ENCODE measurements around the gene TCF23.
"Not testable (repeated sequence)": the region's sequence is repeated elsewhere in the genome, so short reads cannot be mapped to it uniquely, and the experiment has no call there.

The TCF23 gene

DNA sequence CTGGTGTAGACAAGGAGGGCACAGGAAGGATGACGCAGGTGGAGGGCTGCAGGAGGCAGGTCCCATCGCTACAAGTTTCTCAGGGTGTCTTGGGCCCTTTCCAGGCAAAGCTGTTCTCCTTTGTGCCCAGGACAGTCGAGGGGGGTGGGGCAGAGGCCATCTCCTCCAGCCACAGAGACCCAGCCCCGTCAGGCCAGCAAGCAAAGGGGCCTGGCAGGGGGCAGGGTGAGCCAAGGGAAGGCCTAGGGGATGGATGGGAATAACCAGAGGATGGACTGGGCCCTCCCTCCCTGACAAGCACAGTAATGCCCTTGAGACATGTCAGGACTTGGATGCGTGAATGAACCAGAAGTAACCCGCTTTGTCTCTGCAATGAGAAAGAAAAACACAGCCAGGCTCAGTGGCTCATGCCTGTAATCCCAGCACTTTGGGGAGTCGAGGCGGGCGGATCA, 6.3 kb downstream of the TCF23 start:
- Histone ChIP-seq H3K36me3 (ENCODE audit: insufficient read depth, low read length) (no peaks in the 10 kb centered on the region), H3K9me3 (ENCODE audit: control insufficient read depth, insufficient read depth, low read length) (no peaks in the 10 kb centered on the region), H3K9ac (ENCODE audit: low read depth, low read length) (no peak overlapping the region), H3K4me1 (ENCODE audit: insufficient read depth, low read length) (peaks cover 2% of the 10 kb centered on the region; the same call in 1 of the 2 replicates)

DNA sequence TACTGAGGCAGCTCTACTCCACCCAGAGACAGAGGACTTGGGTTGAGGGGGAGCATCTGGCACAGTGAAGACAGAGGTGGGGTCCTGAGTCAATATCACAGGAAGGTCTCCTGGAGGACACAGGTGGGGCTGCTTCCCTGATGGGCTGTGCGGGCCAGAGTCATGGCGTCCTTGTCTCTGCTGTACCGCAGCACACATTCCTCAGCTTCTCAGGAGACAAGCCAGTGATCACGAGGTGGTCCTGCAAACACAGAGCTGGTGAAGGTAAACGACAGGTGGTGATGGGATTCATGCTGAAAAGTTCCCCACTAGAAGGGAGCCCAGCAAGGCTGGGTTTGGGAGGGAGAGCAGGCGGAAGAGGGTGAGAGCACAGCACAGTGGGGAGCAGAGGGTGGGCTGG, 9.7 kb downstream of the TCF23 start:
- no peaks in the 10 kb centered on the region for H3K36me3 ChIP-seq (ENCODE audit: insufficient read depth, low read length)
- H3K4me1 ChIP-seq (ENCODE audit: insufficient read depth, low read length) = peaks cover 2% of the 10 kb centered on the region; the same call in 1 of the 2 replicates
- no peaks in the 10 kb centered on the region for H3K9me3 ChIP-seq (ENCODE audit: control insufficient read depth, insufficient read depth, low read length)
- H3K9ac ChIP-seq (ENCODE audit: low read depth, low read length) = no peak overlapping the region

DNA sequence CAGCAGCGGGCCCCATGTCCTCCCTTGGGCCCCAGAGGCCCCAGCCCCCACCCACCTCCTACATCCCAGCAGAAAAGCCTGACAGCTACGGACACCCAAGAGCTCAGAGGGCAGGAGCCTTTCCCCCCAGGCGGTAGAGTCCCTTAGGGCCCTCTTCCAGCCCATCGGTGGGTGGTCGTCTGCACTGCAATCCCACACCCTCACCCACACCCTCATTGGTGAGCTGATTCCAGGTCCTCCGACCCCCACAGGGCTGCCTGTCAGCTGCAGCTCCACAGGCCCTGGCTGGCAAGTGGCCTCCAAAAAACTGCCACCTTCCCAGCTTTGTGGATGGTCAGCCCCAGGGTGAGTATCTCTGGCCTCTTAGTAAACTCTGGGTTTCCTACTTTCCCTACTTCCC, 10.5 kb downstream of the TCF23 start:
- Histone ChIP-seq H3K9me3 (ENCODE audit: control insufficient read depth, insufficient read depth, low read length) (no peaks in the 10 kb centered on the region), H3K4me1 (ENCODE audit: insufficient read depth, low read length) (peaks cover 2% of the 10 kb centered on the region; the same call in 1 of the 2 replicates), H3K36me3 (ENCODE audit: insufficient read depth, low read length) (no peaks in the 10 kb centered on the region), H3K9ac (ENCODE audit: low read depth, low read length) (no peak overlapping the region)

DNA sequence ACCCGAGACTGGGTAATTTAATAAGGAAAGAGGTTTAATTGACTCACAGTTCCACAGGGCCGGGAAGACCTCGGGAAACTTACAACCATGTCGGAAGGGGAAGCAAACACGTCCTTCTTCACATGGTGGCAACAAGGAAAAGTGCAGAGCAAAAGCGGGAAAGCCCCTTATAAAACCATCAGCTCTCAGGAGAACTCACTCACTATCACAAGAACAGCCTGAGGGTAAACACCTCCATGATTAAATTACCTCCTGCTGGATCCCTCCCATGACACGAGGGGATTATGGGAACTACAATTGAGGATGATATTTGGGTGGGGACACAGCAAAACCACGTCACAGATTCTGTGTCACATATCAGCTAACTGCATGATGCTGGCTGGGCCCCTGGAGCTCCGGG, 11.4 kb downstream of the TCF23 start:
- H3K9me3 ChIP-seq (ENCODE audit: control insufficient read depth, insufficient read depth, low read length) = 0 out of 2 replicates have a peak, but pooled peaks cover under 1% of the 10 kb centered on the region
- no peaks in the 10 kb centered on the region for H3K36me3 ChIP-seq (ENCODE audit: insufficient read depth, low read length)
- peaks cover under 1% of the 10 kb centered on the region; the same call in 1 of the 2 replicates for H3K4me1 ChIP-seq (ENCODE audit: insufficient read depth, low read length)
- H3K9ac ChIP-seq (ENCODE audit: low read depth, low read length) = no peak overlapping the region

DNA sequence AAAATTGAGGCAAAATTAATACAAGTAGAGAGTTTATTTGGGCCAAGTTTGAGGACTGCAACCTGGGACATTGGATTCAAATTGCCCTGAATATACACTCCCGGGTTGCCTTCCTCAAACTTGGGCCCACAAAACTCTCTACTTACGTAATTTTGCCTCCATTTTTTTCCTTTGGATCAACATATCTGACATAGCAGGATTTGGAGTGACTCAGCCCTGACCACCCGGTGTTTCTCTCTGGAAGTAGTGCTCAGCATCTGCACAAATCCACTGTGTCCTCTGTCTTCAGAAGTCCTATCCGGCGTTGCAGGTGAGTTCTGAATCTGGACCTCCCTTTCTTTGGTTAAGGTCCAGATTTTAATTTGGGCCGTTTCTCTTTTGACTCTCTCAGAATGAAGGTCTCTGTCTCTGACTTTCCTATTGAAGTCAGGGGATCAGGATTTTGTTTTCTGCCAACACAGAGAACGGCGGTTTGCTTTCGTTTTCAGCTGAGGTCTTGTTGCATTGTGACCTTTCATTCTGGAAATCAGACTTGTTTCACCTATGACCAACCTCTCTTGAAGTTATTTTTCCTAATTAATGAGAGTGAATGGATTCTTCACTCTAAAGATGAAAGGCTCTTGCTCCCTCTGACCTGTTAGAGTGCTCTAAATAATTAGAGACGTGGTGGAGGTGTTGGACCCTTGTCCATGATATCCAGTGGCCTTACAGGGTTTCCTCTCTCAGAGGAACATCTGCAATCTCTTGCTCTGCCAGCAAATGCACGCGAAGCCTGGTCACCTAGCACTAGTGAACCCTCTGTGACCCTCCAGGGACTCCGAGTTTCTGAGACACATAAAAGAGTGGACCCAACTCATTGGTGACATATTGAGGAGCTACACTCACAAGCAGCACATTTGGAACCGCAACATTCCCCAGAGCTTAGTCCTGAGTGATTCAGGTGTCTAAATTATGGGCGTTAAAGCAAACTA, 13.6 kb downstream of the TCF23 start:
- Histone ChIP-seq H3K9ac (ENCODE audit: low read depth, low read length) (no peak overlapping the region), H3K9me3 (ENCODE audit: control insufficient read depth, insufficient read depth, low read length) (peaks cover 3% of the 10 kb centered on the region; the same call in 1 of the 2 replicates), H3K4me1 (ENCODE audit: insufficient read depth, low read length) (no peaks in the 10 kb centered on the region; the same call in 1 of the 2 replicates), H3K36me3 (ENCODE audit: insufficient read depth, low read length) (no peaks in the 10 kb centered on the region)

DNA sequence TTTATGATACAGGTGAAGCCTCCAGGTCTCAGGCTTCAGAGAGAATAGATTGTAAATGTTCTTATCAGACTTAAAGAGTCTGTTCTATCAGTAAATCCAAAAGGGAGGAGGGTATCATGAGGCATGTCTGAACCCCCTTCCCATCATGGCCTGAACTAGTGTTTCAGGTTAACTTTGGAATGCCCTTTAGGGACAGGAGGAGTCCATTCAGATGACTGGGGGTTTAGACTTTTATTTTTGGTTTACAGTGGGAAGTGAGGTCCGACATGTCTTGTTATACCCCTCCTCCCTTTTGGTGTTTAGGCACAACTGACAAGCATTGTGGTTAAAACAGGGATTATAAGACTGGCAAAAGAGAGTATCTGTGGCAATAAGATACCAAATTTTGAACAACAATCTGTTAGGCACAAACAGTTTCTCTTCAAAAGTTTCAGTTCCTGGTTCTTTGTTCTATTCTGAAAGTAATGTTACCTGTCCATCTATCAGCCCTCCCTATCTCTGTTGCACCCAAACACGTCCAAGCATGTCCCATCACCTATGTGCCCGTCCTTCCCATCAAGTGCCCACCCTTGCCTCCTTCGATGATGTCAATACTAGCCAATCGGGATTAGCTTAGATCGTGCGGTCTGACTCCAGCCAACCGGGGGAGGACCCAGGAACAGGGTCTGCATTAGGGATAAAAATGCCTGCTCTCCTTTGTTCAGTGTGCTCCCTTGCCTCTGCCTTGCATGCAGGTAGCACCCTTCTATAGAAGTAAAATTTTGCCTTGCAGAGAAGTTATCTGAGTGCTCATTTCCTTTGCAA, 16.4 kb downstream of the TCF23 start:
- Histone ChIP-seq H3K9ac (ENCODE audit: low read depth, low read length) (no peak overlapping the region), H3K9me3 (ENCODE audit: control insufficient read depth, insufficient read depth, low read length) (peaks cover 3% of the 10 kb centered on the region; the same call in 1 of the 2 replicates), H3K4me1 (ENCODE audit: insufficient read depth, low read length) (no peaks in the 10 kb centered on the region), H3K36me3 (ENCODE audit: insufficient read depth, low read length) (no peaks in the 10 kb centered on the region)

DNA sequence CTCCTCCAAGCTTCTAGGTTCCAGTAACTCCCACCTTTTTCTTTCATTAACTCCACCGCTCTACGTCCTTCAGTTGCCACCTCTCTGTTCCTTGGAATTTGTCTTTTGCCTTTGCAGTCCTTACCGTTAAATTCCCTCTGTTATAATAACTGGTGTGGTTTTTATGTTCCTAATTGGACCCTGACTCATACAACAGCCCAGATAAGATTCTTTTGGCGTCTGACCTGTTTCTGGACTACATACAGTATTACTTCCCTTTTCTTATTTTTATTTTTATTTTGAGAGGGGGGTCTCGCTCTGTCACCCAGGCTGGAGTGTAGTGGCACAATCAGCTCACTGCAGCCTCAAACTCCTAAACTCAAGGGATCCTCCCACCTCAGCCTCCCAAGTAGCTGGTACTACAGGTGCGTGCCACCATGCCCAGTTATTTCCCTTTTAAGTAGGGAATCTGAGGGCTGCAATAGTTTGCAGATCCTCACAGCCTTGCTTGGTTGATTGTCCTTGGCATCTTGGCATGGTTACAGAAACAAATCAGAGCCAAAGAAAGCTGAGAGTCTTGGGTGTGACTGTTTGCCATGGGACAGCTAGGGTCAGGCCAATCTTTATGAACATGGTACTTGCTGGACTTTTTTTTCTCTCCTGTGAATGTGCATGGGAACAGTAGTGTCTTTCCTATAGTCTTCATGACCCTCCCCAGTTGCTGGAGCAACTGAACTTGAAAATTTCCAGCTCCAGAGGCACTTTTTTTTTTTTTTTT, 22.0 kb downstream of the TCF23 start:
- Histone ChIP-seq H3K36me3 (ENCODE audit: insufficient read depth, low read length) (no peaks in the 10 kb centered on the region), H3K4me1 (ENCODE audit: insufficient read depth, low read length) (no peaks in the 10 kb centered on the region), H3K9ac (ENCODE audit: low read depth, low read length) (peak overlapping the region; percentile 52; the same call in 1 of the 2 replicates), H3K9me3 (ENCODE audit: control insufficient read depth, insufficient read depth, low read length) (no peaks in the 10 kb centered on the region)

DNA sequence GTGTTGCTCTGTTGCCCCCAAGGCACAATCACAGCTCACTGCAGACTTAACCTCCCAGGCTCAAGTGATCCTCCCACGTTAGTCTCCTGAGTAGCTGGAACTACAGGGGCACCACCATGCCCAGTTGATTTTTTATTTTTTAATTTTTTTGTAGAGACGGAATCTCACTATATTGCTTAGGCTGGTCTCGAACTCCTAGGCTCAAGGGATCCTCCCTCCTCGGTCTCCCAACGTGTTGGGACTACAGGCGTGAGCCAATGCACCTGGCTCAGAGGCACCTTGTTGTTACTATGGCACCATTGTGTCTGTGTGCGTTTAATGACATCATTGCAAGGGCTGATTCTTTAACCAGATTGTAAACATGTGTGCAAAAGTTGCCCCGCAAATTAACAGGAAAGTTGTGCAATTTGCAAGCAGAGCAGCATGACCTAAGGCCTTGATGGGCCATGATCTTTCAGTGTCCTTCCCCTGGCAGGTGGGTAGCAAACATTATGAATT, 22.6 kb downstream of the TCF23 start:
- Histone ChIP-seq H3K9me3 (ENCODE audit: control insufficient read depth, insufficient read depth, low read length) (no peaks in the 10 kb centered on the region), H3K9ac (ENCODE audit: low read depth, low read length) (no peak overlapping the region), H3K4me1 (ENCODE audit: insufficient read depth, low read length) (no peaks in the 10 kb centered on the region), H3K36me3 (ENCODE audit: insufficient read depth, low read length) (no peaks in the 10 kb centered on the region)

DNA sequence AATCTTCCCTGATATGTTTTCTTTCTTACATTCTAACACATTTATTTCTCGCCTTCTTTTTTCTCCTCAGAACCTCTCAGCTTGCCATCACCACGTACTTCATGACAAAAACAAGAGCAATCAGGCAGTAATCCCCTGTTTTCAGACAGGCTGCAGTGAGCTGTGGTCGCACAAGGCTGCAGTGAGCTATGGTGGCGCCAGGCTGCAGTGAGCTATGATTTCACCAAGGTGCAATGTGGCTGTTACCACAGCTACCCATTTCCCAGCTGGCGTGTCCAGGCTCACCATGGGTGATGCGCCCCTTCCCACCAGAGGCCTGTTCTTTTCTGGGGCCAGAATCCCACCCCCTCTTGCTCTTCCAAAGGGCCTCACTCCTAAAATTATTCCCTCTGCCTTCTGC, 25.8 kb downstream of the TCF23 start:
- Histone ChIP-seq H3K9me3 (ENCODE audit: control insufficient read depth, insufficient read depth, low read length) (no peaks in the 10 kb centered on the region), H3K4me1 (ENCODE audit: insufficient read depth, low read length) (no peaks in the 10 kb centered on the region), H3K36me3 (ENCODE audit: insufficient read depth, low read length) (no peaks in the 10 kb centered on the region), H3K9ac (ENCODE audit: low read depth, low read length) (no peak overlapping the region)

DNA sequence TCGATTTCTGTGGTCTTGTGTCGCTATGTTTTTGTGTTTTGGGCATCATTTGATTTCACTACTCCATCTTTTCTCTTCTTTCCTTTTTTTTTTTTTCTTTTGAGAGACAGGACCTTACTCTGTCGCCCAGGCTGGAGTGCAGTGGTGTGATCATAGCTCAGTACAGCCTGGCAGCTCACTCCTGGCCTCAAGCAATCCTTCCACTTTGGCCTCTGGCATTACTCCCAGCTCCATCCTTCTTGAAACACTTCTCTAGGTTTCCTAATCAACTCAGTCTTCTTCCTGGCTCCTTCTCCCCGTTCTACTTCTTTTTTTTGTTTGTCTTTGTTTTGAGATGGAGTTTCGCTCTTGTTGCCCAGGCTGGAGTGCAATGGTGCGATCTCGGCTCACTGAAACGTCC, 26.5 kb downstream of the TCF23 start:
- H3K9ac ChIP-seq (ENCODE audit: low read depth, low read length) = no peak overlapping the region
- no peaks in the 10 kb centered on the region for H3K9me3 ChIP-seq (ENCODE audit: control insufficient read depth, insufficient read depth, low read length)
- no peaks in the 10 kb centered on the region for H3K36me3 ChIP-seq (ENCODE audit: insufficient read depth, low read length)
- H3K4me1 ChIP-seq (ENCODE audit: insufficient read depth, low read length) = no peaks in the 10 kb centered on the region

DNA sequence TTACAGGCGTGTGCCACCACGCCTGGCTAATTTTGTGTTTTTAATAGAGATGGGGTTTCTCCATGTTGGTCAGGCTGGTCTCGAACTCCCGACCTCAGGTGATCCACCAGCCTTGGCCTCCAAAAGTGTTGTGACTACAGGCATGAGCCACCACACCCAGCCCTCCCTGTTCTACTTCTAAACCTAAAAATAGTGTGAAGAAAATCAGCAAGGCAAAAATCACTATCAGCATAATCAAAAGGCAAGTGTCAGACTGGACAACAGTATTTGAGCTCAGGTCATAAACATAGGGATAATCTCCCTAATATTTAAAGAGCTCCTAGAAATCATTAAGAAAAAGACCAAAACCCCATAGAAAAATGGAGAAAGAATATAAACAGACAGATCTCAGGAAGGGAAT, 27.0 kb downstream of the TCF23 start:
- H3K36me3 ChIP-seq (ENCODE audit: insufficient read depth, low read length); H3K9ac ChIP-seq (ENCODE audit: low read depth, low read length); H3K4me1 ChIP-seq (ENCODE audit: insufficient read depth, low read length); H3K9me3 ChIP-seq (ENCODE audit: control insufficient read depth, insufficient read depth, low read length): not testable (repeated sequence)

DNA sequence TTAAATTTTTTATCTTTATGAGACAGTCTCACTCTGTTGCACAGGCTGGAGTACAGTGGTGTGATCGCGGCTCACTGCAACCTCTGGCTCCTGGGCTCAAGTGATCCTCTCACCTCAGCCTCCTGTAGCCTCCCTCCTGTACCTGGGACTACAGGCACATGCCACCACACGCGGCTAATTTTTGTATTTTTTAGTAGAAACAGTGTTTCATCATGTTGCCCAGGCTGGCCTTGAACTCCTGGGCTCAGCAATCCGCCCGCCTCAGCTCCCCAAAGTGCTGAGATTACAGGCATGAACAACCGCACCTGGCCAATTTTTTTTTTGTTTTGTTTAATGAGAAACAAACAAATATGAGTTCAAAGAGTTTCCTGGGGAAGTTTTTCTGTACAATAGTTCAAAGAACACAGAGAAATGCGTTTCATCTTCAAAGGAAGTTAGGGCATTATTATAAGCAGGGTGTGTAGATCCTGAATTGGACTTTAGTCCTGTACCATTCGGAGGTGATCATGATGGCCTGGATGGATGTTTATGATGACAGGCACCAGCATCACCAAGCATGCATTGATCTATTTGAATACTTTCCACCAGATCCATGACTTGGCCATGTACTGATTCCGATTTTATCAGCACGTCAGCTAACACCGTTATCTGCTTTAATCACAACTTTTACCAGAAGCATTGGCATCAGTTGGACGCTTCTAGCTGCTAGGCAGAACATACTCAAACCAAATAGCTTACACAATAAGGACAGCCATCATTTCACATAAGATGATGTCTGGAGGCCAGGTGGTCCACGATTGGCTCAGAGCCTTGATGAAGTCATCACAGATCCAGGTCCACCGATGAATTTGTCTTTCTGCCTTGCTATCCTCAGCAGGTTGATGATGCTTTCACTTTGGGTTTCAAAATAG, 28.9 kb downstream of the TCF23 start:
- Histone ChIP-seq H3K9ac (ENCODE audit: low read depth, low read length) (no peak overlapping the region), H3K36me3 (ENCODE audit: insufficient read depth, low read length) (no peaks in the 10 kb centered on the region), H3K9me3 (ENCODE audit: control insufficient read depth, insufficient read depth, low read length) (no peaks in the 10 kb centered on the region), H3K4me1 (ENCODE audit: insufficient read depth, low read length) (no peaks in the 10 kb centered on the region)

DNA sequence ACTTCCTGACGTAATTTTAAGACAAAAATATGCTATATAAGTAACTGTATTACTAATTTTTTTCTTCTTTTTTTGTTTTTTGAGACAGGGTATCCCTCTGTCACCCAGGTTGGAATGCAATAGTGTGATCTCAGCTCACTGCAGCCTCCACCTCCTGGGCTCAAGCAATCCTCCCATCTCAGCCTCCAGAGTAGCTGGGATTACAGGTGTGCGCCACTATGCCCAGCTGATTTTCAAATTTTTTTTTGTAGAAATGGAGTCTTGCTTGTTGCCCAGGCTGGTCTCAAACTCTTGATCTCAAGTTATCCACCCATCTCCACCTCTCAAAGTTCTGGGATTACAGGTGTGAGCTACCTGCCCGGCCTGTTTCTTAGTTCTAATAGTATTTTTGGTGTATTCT, 29.7 kb downstream of the TCF23 start:
- Histone ChIP-seq H3K4me1 (ENCODE audit: insufficient read depth, low read length) (no peaks in the 10 kb centered on the region), H3K9me3 (ENCODE audit: control insufficient read depth, insufficient read depth, low read length) (no peaks in the 10 kb centered on the region), H3K9ac (ENCODE audit: low read depth, low read length) (no peak overlapping the region), H3K36me3 (ENCODE audit: insufficient read depth, low read length) (no peaks in the 10 kb centered on the region)

All from ES-I3 (cell line).